T-cell (primary cell): ENCODE results near the gene PLA2G12B. TPM values are rescaled to one million over a fixed set of nuclear protein-coding genes. Genes with fewer than 3 reads are reported as not detected.

Experiments used
- ATAC-seq, 4 experiments: fragments of 200-7000 bp in 3 of 4; fragments of 150-1000 bp in 1 of 4; cut with Tn5 transposase; replicated peaks in 1 of 4; 1 replicate in 3 of 4; 2 replicates in 1 of 4; pipeline ENCODE4 v1.10.0; 2021; ENCODE audit warnings: moderate library complexity in 3 of 4, mild to moderate bottlenecking in 2 of 4, moderate number of reproducible peaks in 1 of 4
- CTCF ChIA-PET, 2 donors: fragments of 300-600 bp; sonication (Branson Sonifier 250); formaldehyde crosslinking; loops; one replicate each; lab custom pipeline; 2022; ENCODE audit warnings: antibody characterized with exemption in 2 of 2; lab: Charles Lee
- POLR2A ChIA-PET, 2 donors: fragments of 300-600 bp; sonication (Branson Sonifier 250); formaldehyde crosslinking; loops; one replicate each; lab custom pipeline; 2022; ENCODE audit warnings: antibody characterized with exemption in 2 of 2; lab: Charles Lee
- DNase-seq, 35 experiments: peaks; one replicate each; pipeline versions ENCODE4 v3.0.0 to v3.0.0-alpha.2; 2013 to 2023
- H3K27ac ChIP-seq: one replicate; pipeline ENCODE4 v1.5.1; 2013; ENCODE audit warnings: low read length
- H3K27me3 ChIP-seq, 2 experiments: replicated peaks in 1 of 2; 1 replicate in 1 of 2; 2 replicates in 1 of 2; pipeline versions ENCODE4 v1.6.1 to v1.7.0; 2013; ENCODE audit warnings: low read length in 1 of 2, mixed read lengths in 1 of 2; ENCODE audit not compliant: control insufficient read depth in 2 of 2, insufficient read depth in 2 of 2; ENCODE audit errors: extremely low read depth in 1 of 2
- H3K36me3 ChIP-seq, 2 donors: 1 replicate in 1 of 2; 2 replicates in 1 of 2; pipeline versions ENCODE4 v1.6.1 to v1.7.0; 2013; ENCODE audit warnings: low read length in 1 of 2; ENCODE audit not compliant: control insufficient read depth in 2 of 2, insufficient read depth in 1 of 2; ENCODE audit errors: extremely low read depth in 1 of 2
- H3K4me1 ChIP-seq, 2 experiments: 1 replicate in 1 of 2; 2 replicates in 1 of 2; pipeline versions ENCODE4 v1.6.1 to v1.7.0; 2013; ENCODE audit warnings: low read length in 2 of 2, mixed read lengths in 1 of 2; ENCODE audit not compliant: insufficient read depth in 2 of 2, control insufficient read depth in 1 of 2; ENCODE audit errors: extremely low read depth in 1 of 2
- H3K4me3 ChIP-seq, 2 donors: 1 replicate in 1 of 2; 2 replicates in 1 of 2; pipeline versions ENCODE4 v1.5.1 to v1.7.0; 2013; ENCODE audit warnings: mild to moderate bottlenecking in 2 of 2, low read length in 1 of 2, moderate library complexity in 1 of 2; ENCODE audit not compliant: control insufficient read depth in 1 of 2; ENCODE audit errors: extremely low read depth in 1 of 2
- H3K9me3 ChIP-seq: 2 replicates; pipeline ENCODE4 v1.7.0; 2013
- H3K27ac Mint-ChIP-seq, 2 donors: one replicate each; pipeline ENCODE4 v1.8.0; 2020 to 2021; ENCODE audit warnings: mild to moderate bottlenecking in 2 of 2, mixed read lengths in 2 of 2
- H3K27me3 Mint-ChIP-seq, 2 donors: one replicate each; pipeline ENCODE4 v1.8.0; 2021 to 2022; ENCODE audit warnings: mixed read lengths in 2 of 2
- H3K36me3 Mint-ChIP-seq: one replicate; pipeline ENCODE4 v1.8.0; 2021; ENCODE audit warnings: mixed read lengths
- H3K4me1 Mint-ChIP-seq, 3 donors: one replicate each; pipeline ENCODE4 v1.8.0; 2020 to 2022; ENCODE audit warnings: mixed read lengths in 3 of 3, mild to moderate bottlenecking in 1 of 3
- H3K4me3 Mint-ChIP-seq, 3 donors: one replicate each; pipeline ENCODE4 v1.8.0; 2020 to 2022; ENCODE audit warnings: mild to moderate bottlenecking in 3 of 3, mixed read lengths in 3 of 3, moderate library complexity in 3 of 3
- H3K9me3 Mint-ChIP-seq, 3 donors: one replicate each; pipeline ENCODE4 v1.8.0; 2020 to 2022; ENCODE audit warnings: mixed read lengths in 3 of 3
- WGBS: methylation state at CpG from one replicate; pipeline ENCODE4 v1.1.5; 2013; ENCODE audit warnings: missing lambda C conversion rate; ENCODE audit not compliant: insufficient coverage; 5-methylcytosine and 5-hydroxymethylcytosine counted together
- total RNA-seq, 35 experiments: library from RNA in 6 of 35; stranded (reverse) in 6 of 35; fragments of 120-200 nt in 1 of 35; gene quantifications; one replicate each; pipeline versions ENCODE4 v1.2.1 to v1.2.4 and lab custom pipeline; 2013 to 2026

Gene PLA2G12B
- total RNA-seq, 5 donors from 2014 or later (not counting 1 experiment from before 2014, with no cell fraction given), result not detected

DNA sequence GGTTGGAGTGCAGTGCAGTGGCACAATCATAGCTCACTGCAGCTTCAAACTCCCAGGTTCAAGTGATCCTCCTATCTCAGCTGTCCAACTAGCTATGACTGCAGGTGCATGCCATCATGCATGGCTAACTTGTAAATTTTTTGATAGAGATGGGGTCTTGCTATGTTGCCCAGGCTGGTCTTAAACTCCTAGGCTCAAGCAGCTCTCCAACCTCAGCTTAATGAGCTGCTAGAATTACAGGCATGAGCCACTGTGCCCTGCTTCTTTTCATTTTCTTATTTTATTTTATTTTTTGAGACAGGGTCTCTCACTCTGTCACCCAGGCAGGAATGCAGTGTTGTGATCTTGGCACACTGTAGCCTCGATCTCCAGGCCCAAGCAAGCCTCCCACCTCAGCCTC lies 7.6 kb downstream of the PLA2G12B start:
- no peaks in the 10 kb centered on the region for H3K9me3 ChIP-seq
- peaks cover 0 to 4% (median 1%) of the 10 kb centered on the region in 3 donors for H3K4me1 Mint-ChIP-seq
- ChIA-PET POLR2A (no interaction called here), CTCF (no interaction called here)
- no peak overlapping the region for H3K27ac ChIP-seq
- H3K4me1 ChIP-seq, result peaks cover 0 to 4% of the 10 kb centered on the region in 2 experiments
- peaks cover 18 to 30% of the 10 kb centered on the region in 2 donors for H3K27me3 Mint-ChIP-seq
- H3K4me3 ChIP-seq, result no peak overlapping the region
- H3K27ac Mint-ChIP-seq, result no peak overlapping the region
- WGBS, result no CpG with 5 or more reads among the region's 1 CpG
- H3K36me3 ChIP-seq, result no peaks in the 10 kb centered on the region
- DNase-seq (no peak), ATAC-seq (no peak)
- no peaks in the 10 kb centered on the region for H3K36me3 Mint-ChIP-seq
- H3K9me3 Mint-ChIP-seq, result no peaks in the 10 kb centered on the region
- no peak overlapping the region for H3K4me3 Mint-ChIP-seq
- H3K27me3 ChIP-seq, result peaks cover 0 to 14% of the 10 kb centered on the region in 2 experiments

- H3K36me3 ChIP-seq, result no peaks in the 10 kb centered on the region
- ATAC-seq (no peak), DNase-seq (no peak)
- Mint-ChIP-seq H3K36me3 (no peaks in the 10 kb centered on the region), H3K9me3 (no peaks in the 10 kb centered on the region), H3K4me1 (peaks cover 8 to 12% (median 9%) of the 10 kb centered on the region in 3 donors), H3K4me3 (no peak overlapping the region), H3K27ac (no peak overlapping the region), H3K27me3 (peaks cover 19 to 23% of the 10 kb centered on the region in 2 donors)
- no peak overlapping the region for H3K27ac ChIP-seq
- peaks cover 0 to 5% of the 10 kb centered on the region in 2 experiments for H3K4me1 ChIP-seq
- POLR2A ChIA-PET, result no interaction called here
- peaks cover 0 to 10% of the 10 kb centered on the region in 2 experiments for H3K27me3 ChIP-seq
- no peaks in the 10 kb centered on the region for H3K9me3 ChIP-seq
- H3K4me3 ChIP-seq, result no peak overlapping the region
- no CpG with 5 or more reads among the region's 2 CpGs for WGBS
- CTCF ChIA-PET, result no interaction called here
Measured at GRCh38 chr10:72943498-72944234, 10.9 kb downstream of the PLA2G12B start.

DNA sequence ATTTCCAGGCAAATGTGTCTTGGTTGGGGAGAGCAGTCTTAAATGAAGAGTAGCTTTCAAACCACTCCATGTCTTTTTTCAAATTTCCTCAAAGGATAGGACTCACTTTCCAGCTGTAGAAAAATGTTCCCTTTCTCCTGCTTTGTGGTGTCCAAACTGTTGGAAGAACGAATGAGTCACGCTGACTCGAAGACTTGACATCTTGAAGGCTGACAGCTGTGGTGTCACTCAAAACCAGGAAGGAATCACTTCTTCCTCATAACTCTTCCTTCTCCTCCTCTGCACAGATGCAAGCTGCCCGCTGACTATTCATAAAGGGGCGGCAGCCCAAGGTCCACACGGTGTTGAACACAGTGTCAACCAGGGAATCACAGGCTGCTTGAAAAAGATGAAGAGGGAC lies 19.2 kb downstream of the PLA2G12B start:
- WGBS, result 100% methylated on average over 5 of the region's 6 CpGs
- no peaks in the 10 kb centered on the region for H3K27me3 ChIP-seq
- Mint-ChIP-seq H3K27ac (no peak overlapping the region), H3K9me3 (no peaks in the 10 kb centered on the region), H3K4me1 (no peaks in the 10 kb centered on the region), H3K27me3 (peaks cover 0 to 8% of the 10 kb centered on the region in 2 donors), H3K4me3 (no peak overlapping the region), H3K36me3 (no peaks in the 10 kb centered on the region)
- no peak overlapping the region for H3K27ac ChIP-seq
- CTCF ChIA-PET, result no interaction called here
- no peaks in the 10 kb centered on the region for H3K4me1 ChIP-seq
- no peaks in the 10 kb centered on the region for H3K36me3 ChIP-seq
- no peak for ATAC-seq
- DNase-seq, result no peak
- H3K9me3 ChIP-seq, result no peaks in the 10 kb centered on the region
- POLR2A ChIA-PET, result no interaction called here
- H3K4me3 ChIP-seq, result no peak overlapping the region

DNA sequence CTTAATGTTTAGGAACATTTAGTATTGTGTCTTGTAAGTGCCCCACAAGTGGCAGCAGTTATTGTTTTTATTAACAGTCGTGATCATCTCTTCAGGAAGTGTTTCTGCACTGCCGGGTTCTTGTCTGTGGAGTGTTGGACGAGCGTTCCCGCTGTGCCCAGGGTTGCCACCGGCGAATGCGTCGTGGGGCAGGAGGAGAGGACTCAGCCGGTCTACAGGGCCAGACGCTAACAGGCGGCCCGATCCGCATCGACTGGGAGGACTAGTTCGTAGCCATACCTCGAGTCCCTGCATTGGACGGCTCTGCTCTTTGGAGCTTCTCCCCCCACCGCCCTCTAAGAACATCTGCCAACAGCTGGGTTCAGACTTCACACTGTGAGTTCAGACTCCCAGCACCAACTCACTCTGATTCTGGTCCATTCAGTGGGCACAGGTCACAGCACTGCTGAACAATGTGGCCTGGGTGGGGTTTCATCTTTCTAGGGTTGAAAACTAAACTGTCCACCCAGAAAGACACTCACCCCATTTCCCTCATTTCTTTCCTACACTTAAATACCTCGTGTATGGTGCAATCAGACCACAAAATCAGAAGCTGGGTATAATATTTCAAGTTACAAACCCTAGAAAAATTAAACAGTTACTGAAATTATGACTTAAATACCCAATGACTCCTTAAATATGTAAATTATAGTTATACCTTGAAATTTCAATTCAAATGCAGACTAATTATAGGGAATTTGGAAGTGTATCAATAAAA lies 22.2 kb downstream of the PLA2G12B start:
- H3K27me3 ChIP-seq, result no peaks in the 10 kb centered on the region
- 96% methylated on average over 17 of the region's 20 CpGs for WGBS

DNA sequence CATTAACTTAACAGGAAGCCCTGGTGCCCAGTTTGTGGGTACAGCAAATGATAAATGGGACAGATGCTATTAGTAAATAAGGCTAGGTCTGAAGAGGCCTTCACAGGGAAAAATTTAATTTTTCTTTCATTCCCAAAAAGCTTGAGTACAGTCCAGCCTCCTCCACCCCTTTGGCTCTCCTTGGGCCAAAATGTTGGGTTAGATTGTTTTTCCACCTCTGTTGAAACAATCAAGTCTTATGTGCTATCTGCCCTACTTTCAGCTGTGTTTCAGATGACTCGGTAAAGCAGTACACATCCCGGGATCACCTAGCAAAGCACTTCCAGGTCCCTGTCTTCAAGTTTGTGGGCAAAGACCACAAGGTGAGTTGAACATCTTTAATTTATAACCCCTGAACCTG lies 24.3 kb downstream of the PLA2G12B start:
- Mint-ChIP-seq H3K4me1 (no peaks in the 10 kb centered on the region), H3K27me3 (peaks cover 0 to under 1% of the 10 kb centered on the region in 2 donors), H3K9me3 (no peaks in the 10 kb centered on the region), H3K4me3 (no peak overlapping the region), H3K27ac (no peak overlapping the region), H3K36me3 (no peaks in the 10 kb centered on the region)
- Histone ChIP-seq H3K9me3 (no peaks in the 10 kb centered on the region), H3K36me3 (no peaks in the 10 kb centered on the region), H3K27me3 (no peaks in the 10 kb centered on the region), H3K27ac (no peak overlapping the region), H3K4me1 (no peaks in the 10 kb centered on the region), H3K4me3 (no peak overlapping the region)
- 100% methylated on average over 1 of the region's 2 CpGs for WGBS
- ChIA-PET CTCF (no interaction called here), POLR2A (no interaction called here)
- no peak for ATAC-seq
- no peak for DNase-seq

More for the DNA sequence above, 22.2 kb downstream of the PLA2G12B start:
- no peak overlapping the region for H3K4me3 Mint-ChIP-seq
- DNase-seq (no peak), ATAC-seq (no peak)
- ChIA-PET CTCF (no interaction called here), POLR2A (no interaction called here)
- no peaks in the 10 kb centered on the region for H3K36me3 Mint-ChIP-seq
- no peak overlapping the region for H3K27ac Mint-ChIP-seq
- Histone ChIP-seq H3K27ac (no peak overlapping the region), H3K4me3 (no peak overlapping the region), H3K4me1 (no peaks in the 10 kb centered on the region), H3K9me3 (no peaks in the 10 kb centered on the region), H3K36me3 (no peaks in the 10 kb centered on the region)
- no peaks in the 10 kb centered on the region for H3K4me1 Mint-ChIP-seq
- no peaks in the 10 kb centered on the region for H3K9me3 Mint-ChIP-seq
- H3K27me3 Mint-ChIP-seq, result peaks cover 0 to 8% of the 10 kb centered on the region in 2 donors

GRCh38 chr10:72928798-72929197 lies 25.8 kb downstream of the PLA2G12B start:
- DNase-seq (no peak), ATAC-seq (no peak)
- Mint-ChIP-seq H3K9me3 (no peaks in the 10 kb centered on the region), H3K27ac (no peak overlapping the region), H3K36me3 (no peaks in the 10 kb centered on the region), H3K4me3 (no peak overlapping the region), H3K27me3 (peaks cover 4 to 7% of the 10 kb centered on the region in 2 donors), H3K4me1 (no peaks in the 10 kb centered on the region)
- Histone ChIP-seq H3K4me3 (no peak overlapping the region), H3K27ac (no peak overlapping the region), H3K4me1 (no peaks in the 10 kb centered on the region), H3K9me3 (no peaks in the 10 kb centered on the region), H3K36me3 (no peaks in the 10 kb centered on the region), H3K27me3 (peaks cover 0 to 6% of the 10 kb centered on the region in 2 experiments)
- ChIA-PET POLR2A (no interaction called here), CTCF (no interaction called here)
- WGBS, result 100% methylated on average over 1 of the region's 5 CpGs
